Caco-2 (cell line): Measurements from ENCODE around the gene ACAD10. TPM values are rescaled to one million over a fixed set of nuclear protein-coding genes. Genes with fewer than 3 reads are reported as not detected.
A peak's percentile ranks its signal among the peaks of the same experiment; 100 is the strongest.

Source experiments
- BruUV-seq: library from RNA; stranded (reverse); fragments of 400-500 nt; replicated peaks from 2 replicates; lab custom pipeline; 2021; lab: Mats Ljungman, UMichigan
- CTCF ChIA-PET: fragments of 300-600 bp; sonication (Branson Sonifier 250); formaldehyde crosslinking; loops from one replicate; lab custom pipeline; 2022; ENCODE audit warnings: antibody characterized with exemption; lab: Charles Lee
- POLR2A ChIA-PET: fragments of 300-600 bp; sonication (Branson Sonifier 250); formaldehyde crosslinking; loops from one replicate; lab custom pipeline; 2022; ENCODE audit warnings: antibody characterized with exemption; lab: Charles Lee
- DNase-seq, 2 experiments: peaks; one replicate each; pipeline versions ENCODE4 v3.0.0 to v3.0.0-alpha.2; 2020 to 2022
- H3K27me3 ChIP-seq: replicated peaks from 2 replicates; pipeline ENCODE4 v1.6.0; 2011; ENCODE audit warnings: low read length; ENCODE audit not compliant: control insufficient read depth, insufficient read depth
- H3K36me3 ChIP-seq: 2 replicates; pipeline ENCODE4 v1.5.1; 2011; ENCODE audit warnings: low read length; ENCODE audit not compliant: control insufficient read depth, insufficient read depth
- H3K4me1 ChIP-seq: fragments of 250-450 bp; sonication (Bioruptor Pico); 2 replicates; pipeline ENCODE4 v1.5.1; 2020; ENCODE audit warnings: mild to moderate bottlenecking
- H3K4me3 ChIP-seq: 2 replicates; pipeline ENCODE4 v1.5.1; 2011; ENCODE audit warnings: low read depth, mild to moderate bottlenecking, control low read depth, low read length
- H3K9me3 ChIP-seq: fragments of 250-450 bp; sonication (Bioruptor Pico); 2 replicates; pipeline ENCODE4 v1.5.1; 2020; ENCODE audit warnings: mild to moderate bottlenecking, moderate library complexity
- H3K27ac Mint-ChIP-seq: one replicate; pipeline ENCODE4 v1.8.0; 2022; ENCODE audit warnings: mixed read lengths; ENCODE audit not compliant: unreplicated experiment
- H3K27me3 Mint-ChIP-seq: one replicate; pipeline ENCODE4 v1.8.0; 2022; ENCODE audit warnings: mixed read lengths; ENCODE audit not compliant: insufficient read depth, unreplicated experiment
- H3K36me3 Mint-ChIP-seq: one replicate; pipeline ENCODE4 v1.8.0; 2022; ENCODE audit warnings: mild to moderate bottlenecking, mixed read lengths; ENCODE audit not compliant: insufficient read depth, unreplicated experiment
- H3K4me1 Mint-ChIP-seq: one replicate; pipeline ENCODE4 v1.8.0; 2022; ENCODE audit warnings: low read depth, mixed read lengths; ENCODE audit not compliant: unreplicated experiment
- H3K4me3 Mint-ChIP-seq: one replicate; pipeline ENCODE4 v1.8.0; 2022; ENCODE audit warnings: mild to moderate bottlenecking, moderate library complexity, mixed read lengths; ENCODE audit not compliant: unreplicated experiment
- H3K9me3 Mint-ChIP-seq: one replicate; pipeline ENCODE4 v1.8.0; 2022; ENCODE audit warnings: mixed read lengths; ENCODE audit not compliant: unreplicated experiment
- intact Hi-C: fragments of 100-400 bp; cut with micrococcal nuclease; formaldehyde crosslinking; loops from one replicate; pipeline ENCODE4 v1.10.0; 2022; ENCODE audit not compliant: unreplicated experiment
- total RNA-seq: library from RNA; stranded (reverse); gene quantifications from 2 replicates; pipeline ENCODE4 v1.2.3, GENCODE V29; 2022
- TF ChIP-seq, protein P1 (sequence below), 2 experiments: fragments of 200-600 bp in 1 of 2; IDR thresholded peaks; 1 replicate in 1 of 2; 2 replicates in 1 of 2; pipeline versions ENCODE4 v1.5.1 to v1.8.0; 2011 to 2022; ENCODE audit warnings: antibody characterized with exemption in 1 of 2, control low read depth in 1 of 2, inconsistent platforms in 1 of 2, low read depth in 1 of 2, low read length in 1 of 2, mild to moderate bottlenecking in 1 of 2, moderate library complexity in 1 of 2; ENCODE audit not compliant: insufficient read depth in 1 of 2, severe bottlenecking in 1 of 2, unreplicated experiment in 1 of 2

ACAD10 gene
- total RNA-seq, 1 experiment from 2014 or later = 19.0 TPM

DNA sequence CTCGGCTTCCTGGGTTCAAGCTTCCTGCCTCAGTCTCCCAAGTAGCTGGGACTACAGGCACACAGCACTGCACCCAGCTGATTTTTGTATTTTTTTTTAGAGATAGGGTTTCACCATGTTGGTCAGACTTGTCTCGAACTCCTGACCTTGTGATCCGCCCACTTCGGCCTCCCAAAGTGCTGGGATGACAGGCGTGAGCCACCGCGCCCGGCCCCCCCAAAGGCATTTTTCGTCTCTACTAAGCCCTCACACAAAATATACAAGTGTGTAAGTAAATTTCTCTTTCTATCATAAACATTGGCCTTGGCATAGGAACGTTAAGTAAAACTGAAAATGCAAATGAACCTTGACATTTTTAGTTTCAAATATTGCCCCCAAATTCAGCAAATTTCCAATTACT lies 2.1 kb downstream of the ACAD10 start:
- Histone ChIP-seq H3K4me3 (no peak overlapping the region), H3K27me3 (no peaks in the 10 kb centered on the region), H3K36me3 (no peaks in the 10 kb centered on the region; the same call in 1 of the 2 replicates), H3K4me1 (peaks cover 9% of the 10 kb centered on the region; the same call in 1 of the 2 replicates), H3K9me3 (no peaks in the 10 kb centered on the region)
- intact Hi-C loops = loop anchor here (2.0 to 10.0 kb wide), 3 partner anchors 53 to 125 kb away; no protein-coding TSS in a partner anchor
- no peak for DNase-seq
- Mint-ChIP-seq H3K9me3 (no peaks in the 10 kb centered on the region), H3K27me3 (no peaks in the 10 kb centered on the region), H3K36me3 (peaks cover 26% of the 10 kb centered on the region), H3K27ac (no peak overlapping the region), H3K4me1 (peaks cover 21% of the 10 kb centered on the region), H3K4me3 (no peak overlapping the region)
- BruUV-seq = no TSS peak
- CTCF ChIA-PET = no interaction called here
- POLR2A ChIA-PET = no interaction called here
- TF ChIP-seq, protein P1, sequence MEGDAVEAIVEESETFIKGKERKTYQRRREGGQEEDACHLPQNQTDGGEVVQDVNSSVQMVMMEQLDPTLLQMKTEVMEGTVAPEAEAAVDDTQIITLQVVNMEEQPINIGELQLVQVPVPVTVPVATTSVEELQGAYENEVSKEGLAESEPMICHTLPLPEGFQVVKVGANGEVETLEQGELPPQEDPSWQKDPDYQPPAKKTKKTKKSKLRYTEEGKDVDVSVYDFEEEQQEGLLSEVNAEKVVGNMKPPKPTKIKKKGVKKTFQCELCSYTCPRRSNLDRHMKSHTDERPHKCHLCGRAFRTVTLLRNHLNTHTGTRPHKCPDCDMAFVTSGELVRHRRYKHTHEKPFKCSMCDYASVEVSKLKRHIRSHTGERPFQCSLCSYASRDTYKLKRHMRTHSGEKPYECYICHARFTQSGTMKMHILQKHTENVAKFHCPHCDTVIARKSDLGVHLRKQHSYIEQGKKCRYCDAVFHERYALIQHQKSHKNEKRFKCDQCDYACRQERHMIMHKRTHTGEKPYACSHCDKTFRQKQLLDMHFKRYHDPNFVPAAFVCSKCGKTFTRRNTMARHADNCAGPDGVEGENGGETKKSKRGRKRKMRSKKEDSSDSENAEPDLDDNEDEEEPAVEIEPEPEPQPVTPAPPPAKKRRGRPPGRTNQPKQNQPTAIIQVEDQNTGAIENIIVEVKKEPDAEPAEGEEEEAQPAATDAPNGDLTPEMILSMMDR (IDR thresholded peaks at IDR 0.05; ENCODE audit: insufficient read depth in 1 of 2, low read depth in 1 of 2, low read length in 1 of 2, severe bottlenecking in 1 of 2, unreplicated experiment in 1 of 2) = no peak

DNA sequence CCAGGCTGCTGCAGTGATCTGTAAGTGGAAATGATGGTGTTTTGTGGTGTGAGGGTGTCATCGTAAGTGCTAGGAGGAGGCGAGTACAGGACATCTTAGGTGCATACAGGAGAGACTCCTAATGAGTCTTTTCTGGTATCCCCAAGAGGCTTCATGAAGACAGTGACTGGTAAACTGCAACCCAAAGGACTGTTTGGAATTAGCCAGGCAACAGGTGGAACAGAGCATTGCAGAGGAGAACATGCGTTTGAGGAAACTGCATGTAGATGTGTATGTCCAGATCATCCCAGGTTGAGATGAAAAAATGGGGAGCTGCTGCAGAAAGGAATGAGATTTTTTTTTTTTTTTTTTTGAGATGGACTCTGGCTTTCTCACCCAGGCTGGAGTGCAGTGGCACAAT lies 5.4 kb downstream of the ACAD10 start:
- Mint-ChIP-seq H3K36me3 (peaks cover 12% of the 10 kb centered on the region), H3K4me1 (peaks cover 13% of the 10 kb centered on the region), H3K27ac (no peak overlapping the region), H3K9me3 (no peaks in the 10 kb centered on the region), H3K27me3 (no peaks in the 10 kb centered on the region), H3K4me3 (no peak overlapping the region)
- CTCF ChIA-PET = interaction anchor here (0.6 kb wide), 1 partner anchor 69 kb away, joined by 5 read pairs; no protein-coding TSS in a partner anchor
- intact Hi-C loops = no loop called here
- POLR2A ChIA-PET = no interaction called here
- no peaks in the 10 kb centered on the region; the same call in 1 of the 2 replicates for H3K4me1 ChIP-seq
- BruUV-seq = no TSS peak
- TF ChIP-seq, protein P1 (IDR thresholded peaks at IDR 0.05; ENCODE audit: insufficient read depth in 1 of 2, low read depth in 1 of 2, low read length in 1 of 2, severe bottlenecking in 1 of 2, unreplicated experiment in 1 of 2) = no peak
- H3K4me3 ChIP-seq = no peak overlapping the region
- H3K36me3 ChIP-seq = no peaks in the 10 kb centered on the region; the same call in 1 of the 2 replicates
- H3K9me3 ChIP-seq = no peaks in the 10 kb centered on the region
- no peak for DNase-seq
- no peaks in the 10 kb centered on the region for H3K27me3 ChIP-seq

DNA sequence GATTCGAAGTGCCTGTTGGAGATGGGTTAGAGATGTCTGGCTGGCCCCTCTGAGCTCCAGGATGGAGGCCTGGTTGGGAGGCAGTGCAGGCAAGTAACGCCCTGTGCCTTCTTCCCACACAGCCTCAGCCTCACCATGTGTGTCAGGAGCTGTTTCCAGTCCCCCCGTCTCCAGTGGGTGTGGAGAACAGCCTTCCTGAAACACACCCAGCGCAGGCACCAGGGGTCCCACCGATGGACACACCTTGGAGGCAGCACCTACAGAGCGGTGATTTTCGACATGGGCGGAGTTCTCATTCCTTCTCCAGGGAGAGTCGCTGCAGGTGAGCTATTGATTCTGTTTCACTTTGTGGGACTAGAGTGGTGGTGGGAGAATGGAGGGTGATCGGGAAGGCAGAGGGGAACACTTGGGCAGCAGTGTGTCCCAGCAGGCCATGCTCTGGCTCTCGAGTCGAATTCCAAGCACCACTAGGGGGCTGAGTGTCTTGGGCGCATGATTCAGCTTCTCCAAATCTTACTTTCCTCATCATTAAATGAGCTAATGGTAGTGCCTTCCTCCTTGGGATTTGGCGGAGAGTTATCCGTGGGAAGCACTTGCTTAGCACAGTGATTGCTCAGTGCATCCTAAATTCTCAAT lies 6.8 kb downstream of the ACAD10 start:
- Mint-ChIP-seq H3K4me1 (no peaks in the 10 kb centered on the region), H3K4me3 (no peak overlapping the region), H3K27ac (no peak overlapping the region), H3K36me3 (peaks cover 9% of the 10 kb centered on the region), H3K9me3 (no peaks in the 10 kb centered on the region), H3K27me3 (no peaks in the 10 kb centered on the region)
- H3K27me3 ChIP-seq = no peaks in the 10 kb centered on the region
- CTCF ChIA-PET = interaction anchor here (1.7 kb wide), 1 partner anchor 120 kb away, joined by 7 read pairs; no protein-coding TSS in a partner anchor
- BruUV-seq = no TSS peak
- no peaks in the 10 kb centered on the region; the same call in 1 of the 2 replicates for H3K36me3 ChIP-seq
- no peaks in the 10 kb centered on the region for H3K4me1 ChIP-seq
- POLR2A ChIA-PET = interaction anchor here (0.6 kb wide), 1 partner anchor 24 kb away, joined by 3 read pairs; no protein-coding TSS in a partner anchor
- DNase-seq = peak in 1 of 2 experiments; percentile 21
- intact Hi-C loops = no loop called here
- H3K9me3 ChIP-seq = no peaks in the 10 kb centered on the region
- H3K4me3 ChIP-seq = no peak overlapping the region
- TF ChIP-seq, protein P1 (IDR thresholded peaks at IDR 0.05; ENCODE audit: insufficient read depth in 1 of 2, low read depth in 1 of 2, low read length in 1 of 2, severe bottlenecking in 1 of 2, unreplicated experiment in 1 of 2) = peak; percentile 36 to 42
